SK-N-DZ (cell line): Measurements from ENCODE around the gene SMKR1.
A peak's percentile ranks its signal among the peaks of the same experiment; 100 is the strongest.
"Not testable (repeated sequence)": the region's sequence is repeated elsewhere in the genome, so short reads cannot be mapped to it uniquely, and the experiment has no call there.

Source experiments
- DNase-seq: peaks from one replicate; pipeline ENCODE4 v3.0.0-alpha.2; 2015; ENCODE audit warnings: low spot score

Gene SMKR1

DNA sequence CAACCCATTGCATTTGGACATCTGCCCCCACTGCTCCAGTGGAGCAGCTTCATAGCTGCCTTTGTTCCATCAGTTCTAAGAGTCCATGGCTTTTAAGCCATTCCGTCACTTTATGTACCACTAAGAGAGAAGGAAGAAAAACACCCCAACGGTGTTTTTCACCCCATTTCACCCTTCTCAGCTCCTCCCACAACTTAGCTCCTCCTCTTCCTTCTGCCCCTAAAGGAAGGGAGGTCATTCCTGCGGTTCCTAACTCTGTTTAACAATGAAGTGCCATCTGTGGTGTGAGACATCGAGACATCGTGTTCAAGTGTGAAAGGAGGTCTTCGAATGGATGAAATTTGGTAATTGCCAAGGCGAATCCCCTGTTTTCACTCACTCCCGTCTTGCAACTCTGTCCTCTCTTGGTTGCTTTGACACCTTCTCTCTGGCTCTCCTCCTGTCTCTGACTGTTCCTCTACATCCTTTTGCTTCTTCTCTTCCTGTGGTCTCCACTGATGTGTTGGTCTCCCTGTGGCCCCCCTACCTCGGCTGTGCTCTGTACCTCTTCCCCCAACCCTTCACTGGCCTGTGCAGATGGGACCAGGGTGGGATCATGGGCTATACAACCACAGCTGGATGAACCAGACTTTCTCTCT lies 23.0 kb downstream of the SMKR1 start:
- DNase-seq, result no peak

DNA sequence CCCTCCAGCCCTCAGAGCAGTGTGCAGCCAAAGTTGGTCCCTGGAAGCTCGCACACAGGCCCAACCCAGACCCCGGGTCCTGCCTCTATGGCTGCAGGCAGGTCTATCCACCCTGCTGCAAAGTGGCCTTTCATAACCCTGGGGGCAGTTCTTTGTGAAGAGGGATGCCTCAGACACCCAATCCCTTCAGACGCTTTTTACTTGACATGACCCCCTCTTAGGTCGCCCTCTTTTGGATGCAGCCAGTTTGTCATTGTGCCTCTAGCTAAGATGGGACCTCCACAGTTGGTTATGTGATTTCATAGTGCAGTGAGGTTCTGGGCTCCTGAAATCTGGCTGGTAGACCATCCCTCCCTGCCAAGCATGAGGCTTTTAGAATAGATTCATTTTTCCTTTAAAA lies 27.3 kb downstream of the SMKR1 start:
- no peak for DNase-seq

- no peak for DNase-seq
Measured at GRCh38 chr7:129530795-129531391, 28.6 kb downstream of the SMKR1 start.

- no peak for DNase-seq
Measured at GRCh38 chr7:129531721-129532120, 29.4 kb downstream of the SMKR1 start.

DNA sequence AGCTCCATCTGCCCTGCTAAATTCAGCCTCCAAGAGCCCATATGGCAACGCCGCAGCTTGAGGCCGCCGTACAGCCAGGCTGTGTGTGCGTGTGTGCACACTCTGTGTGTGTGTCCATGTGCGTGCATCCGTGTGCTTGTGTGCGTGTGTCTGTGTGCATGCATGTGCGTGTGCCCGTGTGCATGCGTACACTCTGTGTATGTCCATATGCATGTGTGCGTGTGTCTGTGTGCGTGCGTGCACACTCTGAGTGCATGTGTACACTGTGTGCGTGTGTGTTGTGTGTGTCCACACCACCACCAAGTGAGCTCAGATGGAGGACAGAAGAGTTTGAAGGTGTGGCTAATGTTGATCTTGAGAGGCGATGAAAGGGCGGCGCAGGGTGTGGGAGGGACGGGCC lies 30.0 kb downstream of the SMKR1 start:
- DNase-seq, result no peak

- not testable (repeated sequence) for DNase-seq
Measured at GRCh38 chr7:129534558-129535274, 32.4 kb downstream of the SMKR1 start.

DNA sequence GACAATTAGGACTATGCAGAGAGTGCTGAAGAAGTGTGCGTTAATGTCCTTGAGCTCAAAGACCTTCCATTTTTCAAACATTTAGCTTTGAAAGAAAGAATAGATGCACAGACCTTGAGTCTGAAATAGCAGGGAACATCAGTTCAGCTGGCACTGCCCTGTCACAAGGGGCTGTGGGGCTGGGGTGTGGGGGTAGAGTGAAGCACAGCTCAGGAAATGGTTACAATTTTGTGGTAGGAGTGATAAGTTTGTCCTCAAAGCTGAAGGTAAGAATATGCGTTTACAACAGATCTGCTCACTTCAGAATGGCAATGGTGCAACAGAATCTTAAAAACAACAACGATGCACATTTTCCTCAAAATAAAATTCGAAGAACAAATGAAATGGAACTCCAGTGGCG lies 33.6 kb downstream of the SMKR1 start:
- DNase-seq, result no peak

DNA sequence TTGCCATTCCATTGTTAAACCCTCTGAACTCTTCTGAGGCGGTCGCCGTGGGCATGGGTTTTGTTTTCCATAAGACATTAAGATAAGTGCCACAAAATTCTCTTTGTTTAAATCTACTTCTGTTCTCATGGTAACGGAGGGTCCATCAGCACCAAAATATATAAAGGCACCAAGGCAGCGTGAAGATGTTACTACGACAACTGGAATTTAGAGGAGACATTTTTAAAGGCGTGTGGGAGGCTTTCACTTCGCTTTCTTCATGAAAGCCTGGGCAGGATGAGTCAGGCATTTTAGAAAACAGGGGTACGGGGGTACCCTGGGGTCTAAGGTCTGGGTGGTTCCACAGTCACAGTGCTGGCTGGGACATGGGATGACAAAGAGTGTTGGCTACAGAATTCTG lies 34.0 kb downstream of the SMKR1 start:
- DNase-seq, result no peak

DNA sequence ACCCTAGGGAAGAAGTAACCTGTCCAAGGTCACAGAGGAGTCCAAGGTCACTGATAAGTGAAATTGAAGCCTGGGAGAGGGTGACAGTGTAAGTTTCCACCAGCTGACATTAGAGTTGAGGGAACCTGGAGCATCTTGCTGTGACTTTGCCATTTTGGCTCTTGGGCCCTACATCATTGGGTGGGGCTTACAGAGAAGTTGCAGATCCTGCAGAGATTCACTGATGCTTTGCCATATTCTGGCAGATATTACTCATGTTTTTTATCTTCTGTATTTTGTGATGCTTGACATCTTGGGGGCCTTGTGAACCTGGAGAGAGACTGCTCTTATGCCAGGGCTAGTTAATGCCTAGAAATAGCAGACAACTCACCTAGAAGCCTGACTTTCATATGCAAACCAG lies 36.5 kb downstream of the SMKR1 start:
- no peak for DNase-seq

DNA sequence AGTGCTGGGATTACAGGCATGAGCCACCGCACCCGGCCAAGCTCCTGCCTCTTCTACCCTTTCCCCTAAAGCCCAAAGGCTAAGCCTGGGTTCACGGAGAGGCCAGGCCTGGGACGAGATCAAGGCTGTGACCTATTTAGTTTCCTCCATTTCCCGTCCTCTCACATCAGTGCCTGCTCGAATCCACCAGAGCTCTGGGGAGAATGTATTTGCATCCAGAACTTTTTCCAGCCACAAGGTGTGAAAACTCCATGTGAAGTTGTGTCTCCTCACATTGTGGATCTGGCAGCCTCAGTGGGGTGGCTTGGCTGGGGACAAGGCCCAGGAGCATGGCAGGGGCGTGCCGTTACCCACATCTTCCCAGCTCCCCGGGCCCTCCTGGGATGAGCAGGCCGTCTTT lies 38.0 kb downstream of the SMKR1 start:
- no peak for DNase-seq

DNA sequence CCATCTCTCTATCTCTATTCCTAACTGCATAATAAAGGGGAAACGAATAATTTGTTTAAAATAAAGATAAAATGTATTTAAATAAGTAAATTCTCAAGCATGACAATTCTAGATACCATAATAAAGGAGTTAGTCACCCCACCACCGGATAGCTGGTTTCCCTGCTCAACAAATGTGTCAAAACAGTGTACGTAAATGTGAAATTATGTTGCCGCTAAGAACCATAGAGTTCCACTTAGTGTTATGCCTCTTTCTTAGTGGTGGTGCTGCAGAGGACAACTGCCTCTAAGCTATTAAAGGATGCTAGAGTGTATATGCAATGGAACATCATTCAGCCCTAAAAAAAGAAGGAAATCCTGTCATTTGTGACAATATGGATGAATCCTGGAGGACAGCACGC lies 42.4 kb downstream of the SMKR1 start:
- DNase-seq, result no peak

DNA sequence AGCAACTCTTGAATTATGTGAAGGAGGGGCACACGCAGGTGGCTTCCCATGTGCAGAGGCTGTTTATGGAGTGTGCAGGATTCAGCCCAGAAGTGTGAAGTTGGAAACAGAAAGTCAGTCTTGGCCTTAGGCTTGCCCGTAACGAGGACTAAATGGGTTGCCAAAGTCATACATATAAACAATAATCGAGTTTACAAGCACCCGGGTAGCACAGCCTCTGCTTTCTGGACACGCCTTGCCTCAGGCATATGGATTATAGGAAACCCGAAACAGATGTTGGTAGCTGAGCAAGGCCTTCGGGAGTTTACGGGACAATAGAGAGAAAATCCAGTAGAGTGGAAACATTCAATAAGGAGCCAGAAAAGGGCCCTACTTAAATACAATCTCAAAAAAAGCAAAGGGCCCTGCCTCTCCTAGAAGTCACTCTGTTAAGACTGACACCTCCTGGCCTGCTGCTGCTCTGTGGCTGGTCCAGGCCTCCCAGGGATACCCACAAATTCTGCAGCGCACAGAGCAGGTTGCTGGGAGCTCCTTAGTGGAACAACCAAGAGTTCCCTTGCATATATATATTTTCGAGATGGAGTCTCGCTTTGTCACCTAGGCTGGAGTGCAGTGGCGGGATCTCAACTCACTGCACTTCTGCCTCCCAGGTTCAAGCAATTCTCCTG lies 48.5 kb downstream of the SMKR1 start:
- DNase-seq, result no peak

- peak; percentile 48 for DNase-seq
Measured at GRCh38 chr7:129553899-129554461, 51.6 kb downstream of the SMKR1 start.

DNA sequence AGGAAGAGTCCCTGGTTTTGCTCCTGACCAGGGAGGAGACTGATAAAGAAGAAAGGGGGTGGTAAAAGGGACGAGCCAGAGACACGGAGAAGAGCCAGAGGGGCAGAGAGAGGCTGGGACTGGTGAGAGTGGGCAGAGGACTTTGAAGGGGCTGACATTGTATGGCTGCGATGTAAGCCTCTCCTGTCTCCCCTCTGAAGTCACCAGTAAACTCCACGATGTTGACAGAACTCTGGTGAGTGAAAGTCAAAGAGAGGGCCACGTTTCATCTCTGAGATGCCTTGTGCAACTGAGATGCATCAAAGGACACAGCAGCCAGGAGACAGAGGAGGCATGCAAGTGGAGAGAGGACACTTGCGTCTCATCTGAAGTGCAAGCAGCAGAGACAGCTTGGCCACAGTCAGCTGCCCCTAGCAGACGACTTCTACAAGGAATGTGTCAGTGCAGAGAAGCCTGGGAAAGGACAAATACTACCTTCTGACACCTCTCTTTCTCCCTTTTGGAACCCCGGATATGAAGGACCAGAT lies 54.3 kb downstream of the SMKR1 start:
- no peak for DNase-seq

DNA sequence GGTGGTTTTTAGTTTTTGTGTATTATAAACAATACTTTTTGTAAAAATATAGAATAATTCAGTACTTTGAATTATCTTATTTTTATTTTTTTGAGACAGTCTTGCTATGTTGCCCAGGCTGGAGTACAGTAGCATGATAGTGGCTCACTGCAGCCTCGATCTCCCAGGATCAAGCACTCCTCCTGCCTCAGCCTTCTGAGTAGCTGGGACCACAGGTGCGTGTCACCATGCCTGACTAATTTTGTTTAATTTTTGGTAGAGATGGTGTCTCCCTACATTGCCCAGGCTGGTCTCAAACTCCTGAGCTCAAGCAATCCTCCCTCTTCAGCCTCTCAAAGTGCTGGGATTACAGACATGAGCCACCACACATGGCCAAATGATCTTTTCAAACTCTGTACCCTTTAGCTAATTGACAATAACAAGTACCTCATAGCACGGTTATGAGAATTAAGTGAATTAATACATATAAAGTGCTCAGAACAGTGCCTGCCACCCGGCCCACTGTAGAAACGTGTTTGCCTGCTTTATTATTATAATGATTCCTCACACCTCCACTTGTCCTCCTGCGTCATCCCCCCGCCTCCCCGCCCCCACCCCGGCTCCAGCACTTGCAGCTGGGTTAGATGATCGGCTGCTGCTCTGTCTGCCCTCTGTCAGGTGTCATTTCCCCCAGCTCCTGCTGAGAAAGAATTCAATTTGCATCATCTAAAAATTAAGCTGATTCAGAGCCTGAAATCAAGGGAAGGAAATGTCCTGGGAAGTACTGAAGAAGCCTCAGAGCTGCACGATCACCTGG lies 55.6 kb downstream of the SMKR1 start:
- no peak for DNase-seq

DNA sequence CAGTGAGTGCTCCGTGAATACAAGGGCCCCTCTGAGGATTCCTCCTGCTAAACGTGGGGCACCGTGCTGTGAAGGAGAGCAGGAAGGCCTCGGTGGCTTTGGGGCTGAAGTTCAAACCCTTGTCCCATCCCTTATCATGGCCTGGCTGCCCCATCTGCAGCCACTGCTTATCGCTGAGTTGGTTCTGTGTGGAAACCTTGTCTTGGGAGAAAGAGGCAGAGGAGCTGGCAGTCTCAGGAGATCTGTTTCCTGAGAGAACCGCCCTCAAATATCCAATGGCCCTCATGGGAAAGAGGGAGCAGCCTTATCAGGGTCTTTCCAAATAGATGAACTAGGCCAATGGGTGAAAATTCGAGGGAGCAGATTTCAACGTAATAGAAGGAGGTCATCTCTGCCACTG lies 57.2 kb downstream of the SMKR1 start:
- DNase-seq, result no peak

- DNase-seq, result no peak
Measured at GRCh38 chr7:129560831-129561230, 58.5 kb downstream of the SMKR1 start.

DNA sequence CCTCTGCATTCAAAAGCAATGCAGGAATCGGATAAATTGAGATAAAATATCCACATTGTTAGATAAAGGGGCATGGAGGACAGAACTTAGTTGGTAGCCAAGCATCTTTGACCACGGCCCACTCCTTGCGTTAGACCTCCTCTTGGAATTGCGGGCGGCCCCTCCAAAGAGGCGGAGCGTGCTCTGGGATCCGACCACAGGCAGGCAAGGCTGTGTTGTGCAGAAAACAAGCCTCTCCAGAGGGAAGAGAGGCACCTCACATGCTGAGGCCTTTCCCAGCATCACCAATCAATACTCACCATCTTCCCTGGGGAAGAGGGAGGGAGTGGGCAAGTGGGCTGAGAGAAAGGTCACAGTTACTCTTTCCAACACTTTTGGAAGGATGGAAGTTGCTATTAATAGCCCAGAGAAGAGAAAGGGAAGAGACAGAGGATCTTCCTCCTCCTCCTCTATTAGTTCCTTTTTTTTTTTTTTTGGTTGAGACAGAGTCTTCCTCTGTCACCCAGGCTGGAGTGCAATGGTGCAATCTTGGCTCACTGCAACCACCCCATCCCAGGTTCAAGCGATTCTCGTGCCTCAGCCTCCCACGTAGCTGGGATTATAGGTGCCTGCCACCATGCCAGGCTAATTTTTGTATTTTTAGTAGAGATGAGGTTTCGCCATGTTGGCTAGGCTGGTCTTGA lies 59.5 kb downstream of the SMKR1 start:
- DNase-seq, result no peak
